HepG2 (cell line): ENCODE measurements around the gene USP30.

ENCODE experiments used
- CBX5 ChIP-seq: sonication (generic); formaldehyde crosslinking; IDR thresholded peaks from 2 replicates; pipeline ENCODE4 v1.4.0; 2020; ENCODE audit warnings: missing genetic modification reagents, borderline replicate concordance
- CREB1 ChIP-seq, 2 experiments: fragments of 450-650 bp in 1 of 2; IDR thresholded peaks; 2 replicates each; pipeline ENCODE4 v1.6.1; 2016 to 2017; ENCODE audit warnings: control low read depth in 1 of 2, mild to moderate bottlenecking in 1 of 2, missing compliant biosample characterization in 1 of 2, missing genetic modification characterization in 1 of 2
- DMAP1 ChIP-seq: IDR thresholded peaks from 2 replicates; pipeline ENCODE4 v1.6.1; 2016
- FOXJ3 ChIP-seq: sonication (generic); formaldehyde crosslinking; IDR thresholded peaks from 2 replicates; pipeline ENCODE4 v1.4.0; 2020; ENCODE audit warnings: missing genetic modification reagents, mild to moderate bottlenecking, borderline replicate concordance
- HNRNPK ChIP-seq: fragments of 200-400 bp; formaldehyde crosslinking; IDR thresholded peaks from 2 replicates; pipeline ENCODE4 v1.6.1; 2018; ENCODE audit warnings: low read length, low read depth, moderate library complexity, mild to moderate bottlenecking; ENCODE audit not compliant: poor library complexity, severe bottlenecking
- KDM5A ChIP-seq: fragments of 200-600 bp; sonication (generic); IDR thresholded peaks from 2 replicates; pipeline ENCODE4 v1.7.0; 2018; ENCODE audit warnings: antibody characterized with exemption, mild to moderate bottlenecking, low read length, borderline replicate concordance
- KLF13 ChIP-seq: sonication (generic); formaldehyde crosslinking; IDR thresholded peaks from 2 replicates; pipeline ENCODE4 v1.4.0; 2020; ENCODE audit warnings: mild to moderate bottlenecking, missing genetic modification reagents
- POLR2A ChIP-seq, 2 experiments: IDR thresholded peaks; 2 replicates each; pipeline ENCODE4 v1.6.1; 2011; ENCODE audit warnings: low read depth in 2 of 2, low read length in 2 of 2, mild to moderate bottlenecking in 1 of 2, moderate library complexity in 1 of 2; ENCODE audit not compliant: insufficient read depth in 1 of 2
- RFX1 ChIP-seq: fragments of 450-650 bp; IDR thresholded peaks from 2 replicates; pipeline ENCODE4 v1.6.1; 2017
- SNRNP70 ChIP-seq: fragments of 200-400 bp; formaldehyde crosslinking; IDR thresholded peaks from 2 replicates; pipeline ENCODE4 v1.6.1; 2017; ENCODE audit warnings: mild to moderate bottlenecking, low read depth, low read length, moderate library complexity
- ZNF629 ChIP-seq: sonication (generic); formaldehyde crosslinking; conservative IDR thresholded peaks from 2 replicates; pipeline ENCODE4 v1.5.0; 2020; ENCODE audit warnings: missing genetic modification reagents

DNA sequence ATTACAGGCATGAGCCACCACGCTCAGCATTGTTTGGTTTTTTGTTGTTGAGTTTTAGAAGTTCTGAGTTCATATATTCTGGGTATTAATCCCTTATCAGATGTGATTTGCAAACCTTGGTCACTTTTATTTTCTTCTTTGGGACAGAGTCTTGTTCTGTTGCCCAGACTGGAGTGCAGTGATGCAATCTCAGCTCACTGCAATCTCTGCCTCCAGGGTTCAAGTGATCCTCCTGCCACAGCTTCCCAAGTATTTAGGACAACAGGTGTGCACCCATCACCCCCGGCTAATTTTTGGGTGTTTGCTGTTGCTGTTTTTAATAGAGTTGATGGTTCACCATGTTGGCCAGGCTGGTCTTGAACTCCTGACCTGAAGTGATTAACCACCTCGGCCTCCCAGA, 11.8 kb downstream of the USP30 start:
- TF ChIP-seq CBX5 (CRISPR knock-in tag) (no peak), KDM5A (no peak), DMAP1 (no peak), SNRNP70 (no peak), CREB1 (IDR thresholded peaks at IDR 0.05) (no peak), CREB1 (CRISPR knock-in tag; IDR thresholded peaks at IDR 0.05) (no peak), KLF13 (CRISPR knock-in tag) (no peak), ZNF629 (CRISPR knock-in tag) (no peak), HNRNPK (no peak), POLR2A (IDR thresholded peaks at IDR 0.05; ENCODE audit: insufficient read depth in 1 of 2, low read depth in 2 of 2, low read length in 2 of 2) (no peak), FOXJ3 (no peak), RFX1 (no peak)
